ENCODE data around the gene PTPN7.

Gene PTPN7

DNA sequence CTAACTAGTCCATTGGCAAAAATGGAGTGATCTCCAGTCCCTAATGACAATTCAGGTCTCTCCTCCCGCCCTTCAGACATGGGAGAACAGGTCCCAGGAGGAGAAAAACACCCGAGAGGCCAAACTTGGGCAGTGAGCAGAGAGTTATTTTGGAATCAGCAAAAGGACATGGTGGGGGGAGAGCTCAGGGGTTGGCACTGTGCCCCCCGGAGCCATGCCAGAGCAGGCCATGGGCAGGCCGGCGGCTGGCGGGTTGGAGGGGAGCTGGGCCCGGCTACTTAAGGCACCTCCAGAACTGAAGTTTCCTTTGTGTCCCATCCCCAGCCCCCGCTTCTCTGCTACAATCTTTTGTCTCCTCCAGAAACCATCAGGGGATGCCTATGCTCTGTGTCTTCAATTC, 40.3 kb upstream of the PTPN7 start:
- no peaks in the 10 kb centered on the region for H3K9me3 ChIP-seq (ENCODE audit: control insufficient read depth, insufficient read depth, low read depth, low read length)
- no peak overlapping the region for H3K27ac ChIP-seq (ENCODE audit: extremely low read depth, low read depth, low read length)
- ChIA-PET CTCF (interaction anchor here (0.9 to 10.5 kb wide), 12 partner anchors 8 to 377 kb away, joined by 3 to 155 read pairs (median 8); partner anchors contain the start of gene LGR6), POLR2A (interaction anchor here (0.6 to 1.4 kb wide), 2 partner anchors 141 to 660 kb away, joined by 3 to 6 read pairs; partner anchors contain the start of gene UBE2T)
- TF ChIP-seq HOXC10 (CRISPR knock-in tag; IDR thresholded peaks at IDR 0.05) = no peak
- TF ChIP-seq ZNF610 (tag by site-specific recombination; IDR thresholded peaks at IDR 0.05; ENCODE audit: borderline replicate concordance) = no peak
- no peak for TF ChIP-seq ZNF510 (tag by site-specific recombination; IDR thresholded peaks at IDR 0.05; ENCODE audit: insufficient replicate concordance)
- TF ChIP-seq, protein P1, sequence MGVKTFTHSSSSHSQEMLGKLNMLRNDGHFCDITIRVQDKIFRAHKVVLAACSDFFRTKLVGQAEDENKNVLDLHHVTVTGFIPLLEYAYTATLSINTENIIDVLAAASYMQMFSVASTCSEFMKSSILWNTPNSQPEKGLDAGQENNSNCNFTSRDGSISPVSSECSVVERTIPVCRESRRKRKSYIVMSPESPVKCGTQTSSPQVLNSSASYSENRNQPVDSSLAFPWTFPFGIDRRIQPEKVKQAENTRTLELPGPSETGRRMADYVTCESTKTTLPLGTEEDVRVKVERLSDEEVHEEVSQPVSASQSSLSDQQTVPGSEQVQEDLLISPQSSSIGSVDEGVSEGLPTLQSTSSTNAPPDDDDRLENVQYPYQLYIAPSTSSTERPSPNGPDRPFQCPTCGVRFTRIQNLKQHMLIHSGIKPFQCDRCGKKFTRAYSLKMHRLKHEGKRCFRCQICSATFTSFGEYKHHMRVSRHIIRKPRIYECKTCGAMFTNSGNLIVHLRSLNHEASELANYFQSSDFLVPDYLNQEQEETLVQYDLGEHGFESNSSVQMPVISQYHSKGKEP (tag by site-specific recombination; IDR thresholded peaks at IDR 0.05) = no peak
- TF ChIP-seq, protein P2, sequence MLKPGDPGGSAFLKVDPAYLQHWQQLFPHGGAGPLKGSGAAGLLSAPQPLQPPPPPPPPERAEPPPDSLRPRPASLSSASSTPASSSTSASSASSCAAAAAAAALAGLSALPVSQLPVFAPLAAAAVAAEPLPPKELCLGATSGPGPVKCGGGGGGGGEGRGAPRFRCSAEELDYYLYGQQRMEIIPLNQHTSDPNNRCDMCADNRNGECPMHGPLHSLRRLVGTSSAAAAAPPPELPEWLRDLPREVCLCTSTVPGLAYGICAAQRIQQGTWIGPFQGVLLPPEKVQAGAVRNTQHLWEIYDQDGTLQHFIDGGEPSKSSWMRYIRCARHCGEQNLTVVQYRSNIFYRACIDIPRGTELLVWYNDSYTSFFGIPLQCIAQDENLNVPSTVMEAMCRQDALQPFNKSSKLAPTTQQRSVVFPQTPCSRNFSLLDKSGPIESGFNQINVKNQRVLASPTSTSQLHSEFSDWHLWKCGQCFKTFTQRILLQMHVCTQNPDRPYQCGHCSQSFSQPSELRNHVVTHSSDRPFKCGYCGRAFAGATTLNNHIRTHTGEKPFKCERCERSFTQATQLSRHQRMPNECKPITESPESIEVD (tag by site-specific recombination; IDR thresholded peaks at IDR 0.05) = no peak
- TF ChIP-seq ZNF747 (tag by site-specific recombination; IDR thresholded peaks at IDR 0.05) = no peak
- no peak for TF ChIP-seq BCL11A (tag by site-specific recombination; IDR thresholded peaks at IDR 0.05; ENCODE audit: low read depth)
- no peak for TF ChIP-seq ZNF157 (tag by site-specific recombination; IDR thresholded peaks at IDR 0.05)
- TF ChIP-seq ZSCAN23 (tag by site-specific recombination; IDR thresholded peaks at IDR 0.05) = no peak
- no peak for TF ChIP-seq SETDB1 (IDR thresholded peaks at IDR 0.05; ENCODE audit: insufficient read length, low read length)
- no peaks in the 10 kb centered on the region for H3K36me3 ChIP-seq (ENCODE audit: control insufficient read depth in 2 of 2, insufficient read depth in 1 of 2, low read length in 2 of 2)
- no peaks in the 10 kb centered on the region for H3K4me1 ChIP-seq (ENCODE audit: control insufficient read depth, insufficient read depth, low read length)
- no peak overlapping the region for H3K4me3 ChIP-seq (ENCODE audit: low read depth, low read length)

DNA sequence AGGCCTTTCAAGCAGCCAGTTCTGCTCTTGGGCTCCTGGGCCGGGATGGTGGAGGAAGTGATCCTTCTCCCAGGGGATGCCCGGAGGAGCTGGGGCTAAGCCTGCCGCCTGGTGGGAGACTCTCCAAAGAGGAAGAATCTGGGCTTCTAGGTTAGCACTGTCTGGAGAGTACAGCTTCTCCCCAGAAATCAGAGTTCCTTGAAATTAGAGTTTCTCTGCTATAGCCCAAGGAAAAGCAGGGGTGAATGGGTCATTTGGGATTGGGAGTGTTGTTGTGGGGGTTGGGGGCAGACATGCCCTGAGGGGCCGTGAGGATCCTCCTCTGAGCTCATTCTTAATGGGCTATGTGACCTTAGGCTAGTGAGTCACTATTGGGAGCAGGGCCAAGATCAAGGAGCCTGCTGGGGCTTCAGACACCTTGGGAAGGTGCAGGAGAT, 39.7 kb upstream of the PTPN7 start:
- Histone ChIP-seq H3K4me3 (ENCODE audit: low read depth, low read length) (no peak overlapping the region), H3K9me3 (ENCODE audit: control insufficient read depth, insufficient read depth, low read depth, low read length) (no peaks in the 10 kb centered on the region), H3K36me3 (ENCODE audit: control insufficient read depth in 2 of 2, insufficient read depth in 1 of 2, low read length in 2 of 2) (no peaks in the 10 kb centered on the region), H3K27ac (ENCODE audit: extremely low read depth, low read depth, low read length) (no peak overlapping the region), H3K4me1 (ENCODE audit: control insufficient read depth, insufficient read depth, low read length) (no peaks in the 10 kb centered on the region)
- CTCF ChIA-PET = interaction anchor here (0.6 to 10.5 kb wide), 13 partner anchors 9 to 378 kb away, joined by 3 to 155 read pairs (median 6); no protein-coding TSS in a partner anchor
- POLR2A ChIA-PET = interaction anchor here (0.6 to 1.4 kb wide), 2 partner anchors 142 to 660 kb away, joined by 3 to 6 read pairs; partner anchors contain the start of gene UBE2T
- TF ChIP-seq, protein P3, sequence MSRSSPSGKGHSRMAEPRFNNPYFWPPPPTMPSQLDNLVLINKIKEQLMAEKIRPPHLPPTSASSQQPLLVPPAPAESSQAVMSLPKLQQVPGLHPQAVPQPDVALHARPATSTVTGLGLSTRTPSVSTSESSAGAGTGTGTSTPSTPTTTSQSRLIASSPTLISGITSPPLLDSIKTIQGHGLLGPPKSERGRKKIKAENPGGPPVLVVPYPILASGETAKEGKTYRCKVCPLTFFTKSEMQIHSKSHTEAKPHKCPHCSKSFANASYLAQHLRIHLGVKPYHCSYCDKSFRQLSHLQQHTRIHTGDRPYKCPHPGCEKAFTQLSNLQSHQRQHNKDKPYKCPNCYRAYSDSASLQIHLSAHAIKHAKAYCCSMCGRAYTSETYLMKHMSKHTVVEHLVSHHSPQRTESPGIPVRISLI (tag by site-specific recombination; IDR thresholded peaks at IDR 0.05) = no peak
- TF ChIP-seq, protein P4, sequence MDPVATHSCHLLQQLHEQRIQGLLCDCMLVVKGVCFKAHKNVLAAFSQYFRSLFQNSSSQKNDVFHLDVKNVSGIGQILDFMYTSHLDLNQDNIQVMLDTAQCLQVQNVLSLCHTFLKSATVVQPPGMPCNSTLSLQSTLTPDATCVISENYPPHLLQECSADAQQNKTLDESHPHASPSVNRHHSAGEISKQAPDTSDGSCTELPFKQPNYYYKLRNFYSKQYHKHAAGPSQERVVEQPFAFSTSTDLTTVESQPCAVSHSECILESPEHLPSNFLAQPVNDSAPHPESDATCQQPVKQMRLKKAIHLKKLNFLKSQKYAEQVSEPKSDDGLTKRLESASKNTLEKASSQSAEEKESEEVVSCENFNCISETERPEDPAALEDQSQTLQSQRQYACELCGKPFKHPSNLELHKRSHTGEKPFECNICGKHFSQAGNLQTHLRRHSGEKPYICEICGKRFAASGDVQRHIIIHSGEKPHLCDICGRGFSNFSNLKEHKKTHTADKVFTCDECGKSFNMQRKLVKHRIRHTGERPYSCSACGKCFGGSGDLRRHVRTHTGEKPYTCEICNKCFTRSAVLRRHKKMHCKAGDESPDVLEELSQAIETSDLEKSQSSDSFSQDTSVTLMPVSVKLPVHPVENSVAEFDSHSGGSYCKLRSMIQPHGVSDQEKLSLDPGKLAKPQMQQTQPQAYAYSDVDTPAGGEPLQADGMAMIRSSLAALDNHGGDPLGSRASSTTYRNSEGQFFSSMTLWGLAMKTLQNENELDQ (tag by site-specific recombination; IDR thresholded peaks at IDR 0.05; ENCODE audit: low read depth) = no peak
- TF ChIP-seq, protein P5, sequence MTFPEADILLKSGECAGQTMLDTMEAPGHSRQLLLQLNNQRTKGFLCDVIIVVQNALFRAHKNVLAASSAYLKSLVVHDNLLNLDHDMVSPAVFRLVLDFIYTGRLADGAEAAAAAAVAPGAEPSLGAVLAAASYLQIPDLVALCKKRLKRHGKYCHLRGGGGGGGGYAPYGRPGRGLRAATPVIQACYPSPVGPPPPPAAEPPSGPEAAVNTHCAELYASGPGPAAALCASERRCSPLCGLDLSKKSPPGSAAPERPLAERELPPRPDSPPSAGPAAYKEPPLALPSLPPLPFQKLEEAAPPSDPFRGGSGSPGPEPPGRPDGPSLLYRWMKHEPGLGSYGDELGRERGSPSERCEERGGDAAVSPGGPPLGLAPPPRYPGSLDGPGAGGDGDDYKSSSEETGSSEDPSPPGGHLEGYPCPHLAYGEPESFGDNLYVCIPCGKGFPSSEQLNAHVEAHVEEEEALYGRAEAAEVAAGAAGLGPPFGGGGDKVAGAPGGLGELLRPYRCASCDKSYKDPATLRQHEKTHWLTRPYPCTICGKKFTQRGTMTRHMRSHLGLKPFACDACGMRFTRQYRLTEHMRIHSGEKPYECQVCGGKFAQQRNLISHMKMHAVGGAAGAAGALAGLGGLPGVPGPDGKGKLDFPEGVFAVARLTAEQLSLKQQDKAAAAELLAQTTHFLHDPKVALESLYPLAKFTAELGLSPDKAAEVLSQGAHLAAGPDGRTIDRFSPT (tag by site-specific recombination; IDR thresholded peaks at IDR 0.05) = peak; percentile 62
- TF ChIP-seq, protein P6, sequence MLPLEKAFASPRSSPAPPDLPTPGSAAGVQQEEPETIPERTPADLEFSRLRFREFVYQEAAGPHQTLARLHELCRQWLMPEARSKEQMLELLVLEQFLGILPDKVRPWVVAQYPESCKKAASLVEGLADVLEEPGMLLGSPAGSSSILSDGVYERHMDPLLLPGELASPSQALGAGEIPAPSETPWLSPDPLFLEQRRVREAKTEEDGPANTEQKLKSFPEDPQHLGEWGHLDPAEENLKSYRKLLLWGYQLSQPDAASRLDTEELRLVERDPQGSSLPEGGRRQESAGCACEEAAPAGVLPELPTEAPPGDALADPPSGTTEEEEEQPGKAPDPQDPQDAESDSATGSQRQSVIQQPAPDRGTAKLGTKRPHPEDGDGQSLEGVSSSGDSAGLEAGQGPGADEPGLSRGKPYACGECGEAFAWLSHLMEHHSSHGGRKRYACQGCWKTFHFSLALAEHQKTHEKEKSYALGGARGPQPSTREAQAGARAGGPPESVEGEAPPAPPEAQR (tag by site-specific recombination; IDR thresholded peaks at IDR 0.05) = no peak
- TF ChIP-seq ZNF335 (tag by site-specific recombination; conservative IDR thresholded peaks at IDR 0.05) (no peak), FEZF1 (tag by site-specific recombination; IDR thresholded peaks at IDR 0.05) (no peak), ZNF184 (tag by site-specific recombination; IDR thresholded peaks at IDR 0.05) (0 out of 2 replicates have a peak, but pooled peaks have one; percentile 49), ZIC2 (tag by site-specific recombination; IDR thresholded peaks at IDR 0.05) (peak; percentile 40; the same call in 1 of the 2 replicates), ZNF629 (tag by site-specific recombination; IDR thresholded peaks at IDR 0.05) (peak; percentile 78), ZFP3 (tag by site-specific recombination; IDR thresholded peaks at IDR 0.05; ENCODE audit: low read depth) (no peak), ZNF549 (tag by site-specific recombination; IDR thresholded peaks at IDR 0.05) (no peak), ZNF138 (tag by site-specific recombination; IDR thresholded peaks at IDR 0.05; ENCODE audit: borderline replicate concordance) (no peak)
- TF ChIP-seq, protein P7, sequence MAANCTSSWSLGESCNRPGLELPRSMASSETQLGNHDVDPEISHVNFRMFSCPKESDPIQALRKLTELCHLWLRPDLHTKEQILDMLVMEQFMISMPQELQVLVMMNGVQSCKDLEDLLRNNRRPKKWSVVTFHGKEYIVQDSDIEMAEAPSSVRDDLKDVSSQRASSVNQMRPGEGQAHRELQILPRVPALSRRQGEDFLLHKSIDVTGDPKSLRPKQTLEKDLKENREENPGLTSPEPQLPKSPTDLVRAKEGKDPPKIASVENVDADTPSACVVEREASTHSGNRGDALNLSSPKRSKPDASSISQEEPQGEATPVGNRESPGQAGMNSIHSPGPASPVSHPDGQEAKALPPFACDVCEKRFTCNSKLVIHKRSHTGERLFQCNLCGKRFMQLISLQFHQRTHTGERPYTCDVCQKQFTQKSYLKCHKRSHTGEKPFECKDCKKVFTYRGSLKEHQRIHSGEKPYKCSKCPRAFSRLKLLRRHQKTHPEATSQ (tag by site-specific recombination; IDR thresholded peaks at IDR 0.05) = no peak

All from HEK293 (cell line).